ENCODE results near the gene ZFAND2A.

The ZFAND2A gene

DNA sequence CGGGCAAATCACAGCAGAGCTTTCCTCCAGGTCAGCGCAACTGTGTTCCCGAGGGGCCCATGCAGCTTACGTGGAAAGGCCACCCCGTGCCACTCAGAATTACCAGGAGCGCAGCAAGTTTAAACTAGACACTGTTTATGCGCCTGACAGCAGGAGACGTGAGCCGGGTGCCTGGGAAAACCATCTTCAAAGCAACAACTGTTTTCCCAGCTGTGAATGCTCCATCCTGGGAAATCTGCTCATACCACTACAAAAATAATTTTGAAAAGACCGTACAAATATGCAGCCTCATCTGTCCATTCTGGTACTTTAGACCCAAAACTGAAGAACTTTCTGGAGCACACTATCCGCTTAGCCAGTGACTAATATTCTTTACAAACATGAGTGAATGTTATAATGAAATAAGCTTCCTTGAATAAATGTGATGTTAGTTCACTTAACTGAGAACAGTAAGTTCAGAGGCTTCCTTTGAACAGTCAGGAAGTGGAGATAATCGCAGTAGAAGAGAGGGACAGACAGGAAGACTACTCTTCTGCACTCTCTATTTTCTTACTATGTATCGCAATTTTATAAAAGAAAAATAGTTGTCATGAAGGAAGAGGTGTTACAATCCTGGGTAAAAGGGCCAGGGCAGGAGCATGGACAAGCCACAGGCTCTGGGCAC, 55.3 kb downstream of the ZFAND2A start:
- DNase-seq: no peak

- no peak for DNase-seq
These were observed 56.0 kb downstream of the ZFAND2A start for GRCh38 chr7:1103789-1104515.

DNA sequence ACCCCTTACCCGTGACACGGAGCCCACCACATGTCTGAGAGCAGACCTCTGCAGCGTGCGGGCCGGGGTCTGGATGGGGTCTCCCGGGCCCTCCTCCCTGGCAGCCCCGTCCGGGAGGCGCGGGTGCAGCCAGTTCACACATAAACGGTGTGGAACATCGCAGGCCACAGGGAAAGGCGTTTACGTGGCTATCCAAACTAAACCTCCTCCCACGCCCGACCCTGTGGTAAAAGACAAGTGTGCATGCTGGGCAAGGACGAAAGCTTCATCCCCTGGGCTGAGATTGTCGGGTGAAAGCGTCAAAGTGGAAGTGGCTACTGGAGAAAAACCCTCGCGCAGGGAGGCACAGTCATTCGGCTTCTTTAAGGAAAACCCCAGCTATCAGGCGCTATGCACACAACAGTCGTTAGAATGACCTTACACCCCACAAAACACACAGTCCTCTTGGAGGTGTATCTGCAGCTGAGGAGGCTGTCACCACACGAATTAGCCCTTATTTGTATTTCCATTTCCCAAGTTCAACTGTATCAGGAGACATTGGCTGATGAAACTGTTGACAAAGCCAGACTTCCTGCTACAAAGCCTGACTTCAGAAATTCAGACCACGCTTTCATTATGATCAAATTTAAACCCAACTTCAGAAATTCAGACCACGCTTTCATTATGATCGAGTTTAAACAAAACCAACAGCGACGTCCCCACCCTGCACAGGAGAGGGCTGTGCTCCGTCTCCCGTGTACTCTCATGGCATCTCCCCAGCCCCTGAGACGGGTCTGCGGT, 56.8 kb downstream of the ZFAND2A start:
- no peak for DNase-seq

Measured in Kasumi-1 (cell line).